ENCODE results near the gene RXRG.

DNA sequence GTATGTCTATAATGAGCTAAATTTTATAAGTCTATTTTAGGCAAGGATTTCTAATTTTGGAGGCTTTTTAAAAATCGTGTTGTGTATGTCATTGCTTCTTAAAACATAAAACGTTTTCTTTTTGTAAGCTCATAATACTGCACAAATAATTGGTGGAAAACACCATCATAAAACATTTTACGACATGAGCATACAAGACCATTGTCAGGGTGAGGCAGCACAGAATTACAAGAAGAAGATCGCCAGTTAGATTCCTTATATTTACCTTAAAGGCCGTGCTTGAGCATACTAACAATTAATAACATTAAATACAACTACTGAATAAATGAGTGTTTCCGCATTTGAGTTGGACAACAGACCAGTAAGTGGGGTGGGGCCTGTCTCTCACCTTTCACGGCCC lies 69.3 kb downstream of the RXRG start:
- TF ChIP-seq, protein P1, sequence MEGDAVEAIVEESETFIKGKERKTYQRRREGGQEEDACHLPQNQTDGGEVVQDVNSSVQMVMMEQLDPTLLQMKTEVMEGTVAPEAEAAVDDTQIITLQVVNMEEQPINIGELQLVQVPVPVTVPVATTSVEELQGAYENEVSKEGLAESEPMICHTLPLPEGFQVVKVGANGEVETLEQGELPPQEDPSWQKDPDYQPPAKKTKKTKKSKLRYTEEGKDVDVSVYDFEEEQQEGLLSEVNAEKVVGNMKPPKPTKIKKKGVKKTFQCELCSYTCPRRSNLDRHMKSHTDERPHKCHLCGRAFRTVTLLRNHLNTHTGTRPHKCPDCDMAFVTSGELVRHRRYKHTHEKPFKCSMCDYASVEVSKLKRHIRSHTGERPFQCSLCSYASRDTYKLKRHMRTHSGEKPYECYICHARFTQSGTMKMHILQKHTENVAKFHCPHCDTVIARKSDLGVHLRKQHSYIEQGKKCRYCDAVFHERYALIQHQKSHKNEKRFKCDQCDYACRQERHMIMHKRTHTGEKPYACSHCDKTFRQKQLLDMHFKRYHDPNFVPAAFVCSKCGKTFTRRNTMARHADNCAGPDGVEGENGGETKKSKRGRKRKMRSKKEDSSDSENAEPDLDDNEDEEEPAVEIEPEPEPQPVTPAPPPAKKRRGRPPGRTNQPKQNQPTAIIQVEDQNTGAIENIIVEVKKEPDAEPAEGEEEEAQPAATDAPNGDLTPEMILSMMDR (IDR thresholded peaks at IDR 0.05), result no peak
- TF ChIP-seq POLR2A (IDR thresholded peaks at IDR 0.05) (no peak), POLR2AphosphoS5 (IDR thresholded peaks at IDR 0.05) (no peak), EP300 (IDR thresholded peaks at IDR 0.05) (no peak)
